ENCODE measurements around the gene MYL6B. TPM values are rescaled to one million over a fixed set of nuclear protein-coding genes. Genes with fewer than 3 reads are reported as not detected.

The MYL6B gene
- total RNA-seq, 1 donor from 2014 or later, result 40.8 TPM

GRCh38 chr12:56104109-56104814, 48.1 kb upstream of the MYL6B start, which contains the start of gene PA2G4:
PA2G4 (plus strand) TSS chr12:56104559; CDS start chr12:56104738, 179 bp downstream.
- peak within 1 kb of the TSS; percentile 62 to 97 for H3K4me3 ChIP-seq
- DNase-seq (ENCODE audit: extremely low spot score in 2 of 2), result peak; percentile 99
- intact Hi-C loops (cut with DNase I), result no loop called here

GRCh38 chr12:56104815-56105608, 47.4 kb upstream of the MYL6B start:
- intact Hi-C loops (cut with DNase I), result no loop called here
- peaks cover 35% of the 10 kb centered on the region for H3K4me1 ChIP-seq
- no peaks in the 10 kb centered on the region for H3K9me3 ChIP-seq

More at GRCh38 chr12:56104109-56104814, 48.1 kb upstream of the MYL6B start, which contains the start of gene PA2G4:
- Histone ChIP-seq H3K27ac (peak within 1 kb of the TSS; percentile 85), H3K4me1 (peaks cover 35% of the 10 kb centered on the region), H3K27me3 (no peaks in the 10 kb centered on the region), H3K36me3 (peaks cover 0 to 34% of the 10 kb centered on the region in 2 donors), H3K9me3 (no peaks in the 10 kb centered on the region)
- TF ChIP-seq POLR2A (IDR thresholded peaks at IDR 0.05) (peak in 1 of 2 donors; percentile 73), POLR2AphosphoS5 (IDR thresholded peaks at IDR 0.05; ENCODE audit: insufficient read depth in 1 of 2, low read depth in 1 of 2) (peak; percentile 98 to 99), CTCF (IDR thresholded peaks at IDR 0.05) (peak in 1 of 3 experiments; percentile 14)

GRCh38 chr12:56105609-56105902, 46.8 kb upstream of the MYL6B start:
- Histone ChIP-seq H3K27me3 (no peaks in the 10 kb centered on the region), H3K27ac (peak overlapping the region; percentile 85), H3K4me3 (peak overlapping the region; percentile 62 to 97), H3K4me1 (peaks cover 35% of the 10 kb centered on the region), H3K9me3 (no peaks in the 10 kb centered on the region), H3K36me3 (peaks cover 0 to 47% of the 10 kb centered on the region in 2 donors)
- TF ChIP-seq POLR2A (IDR thresholded peaks at IDR 0.05) (no peak), CTCF (IDR thresholded peaks at IDR 0.05) (no peak), POLR2AphosphoS5 (IDR thresholded peaks at IDR 0.05; ENCODE audit: insufficient read depth in 1 of 2, low read depth in 1 of 2) (no peak)
- no peak for DNase-seq (ENCODE audit: extremely low spot score in 2 of 2)
- intact Hi-C loops (cut with DNase I), result no loop called here

More at GRCh38 chr12:56104815-56105608, 47.4 kb upstream of the MYL6B start:
- DNase-seq (ENCODE audit: extremely low spot score in 2 of 2), result no peak
- no peaks in the 10 kb centered on the region for H3K27me3 ChIP-seq
- peaks cover 0 to 42% of the 10 kb centered on the region in 2 donors for H3K36me3 ChIP-seq
- TF ChIP-seq CTCF (IDR thresholded peaks at IDR 0.05), result no peak
- TF ChIP-seq POLR2AphosphoS5 (IDR thresholded peaks at IDR 0.05; ENCODE audit: insufficient read depth in 1 of 2, low read depth in 1 of 2), result no peak
- TF ChIP-seq POLR2A (IDR thresholded peaks at IDR 0.05), result no peak
- H3K4me3 ChIP-seq, result peak overlapping the region; percentile 62 to 97
- peak overlapping the region; percentile 85 for H3K27ac ChIP-seq

- H3K4me3 ChIP-seq, result no peak overlapping the region
- intact Hi-C loops (cut with DNase I), result no loop called here
- no peaks in the 10 kb centered on the region for H3K9me3 ChIP-seq
- peaks cover 0 to 60% of the 10 kb centered on the region in 2 donors for H3K36me3 ChIP-seq
- TF ChIP-seq CTCF (IDR thresholded peaks at IDR 0.05) (no peak), POLR2AphosphoS5 (IDR thresholded peaks at IDR 0.05; ENCODE audit: insufficient read depth in 1 of 2, low read depth in 1 of 2) (no peak), POLR2A (IDR thresholded peaks at IDR 0.05) (no peak)
- DNase-seq (ENCODE audit: extremely low spot score in 2 of 2), result no peak
- H3K27me3 ChIP-seq, result no peaks in the 10 kb centered on the region
- H3K4me1 ChIP-seq, result peaks cover 35% of the 10 kb centered on the region
- no peak overlapping the region for H3K27ac ChIP-seq
These were observed 45.1 kb upstream of the MYL6B start for GRCh38 chr12:56107242-56107641.

Data from vagina (tissue), 2 donors.